Chondrocyte (in vitro differentiated cells): ENCODE measurements around the gene NHSL2. TPM values are rescaled to one million over a fixed set of nuclear protein-coding genes. Genes with fewer than 3 reads are reported as not detected.

Experiments used
- DNase-seq: peaks from one replicate; pipeline ENCODE4 v3.0.0; 2021; ENCODE audit warnings: mixed read lengths, low spot score
- H3K27ac Mint-ChIP-seq: one replicate; pipeline ENCODE4 v1.8.0; 2021; ENCODE audit warnings: mild to moderate bottlenecking, moderate library complexity, mixed read lengths; ENCODE audit not compliant: unreplicated experiment
- H3K27me3 Mint-ChIP-seq: 2 replicates; pipeline ENCODE4 v1.8.0; 2021; ENCODE audit warnings: low read depth, mixed read lengths
- H3K36me3 Mint-ChIP-seq: 2 replicates; pipeline ENCODE4 v1.8.0; 2021; ENCODE audit warnings: low read depth, mixed read lengths
- H3K4me1 Mint-ChIP-seq: 2 replicates; pipeline ENCODE4 v1.8.0; 2021; ENCODE audit warnings: low read depth, mild to moderate bottlenecking, mixed read lengths
- H3K4me3 Mint-ChIP-seq: one replicate; pipeline ENCODE4 v1.8.0; 2021; ENCODE audit warnings: mild to moderate bottlenecking, moderate library complexity, mixed read lengths; ENCODE audit not compliant: unreplicated experiment
- H3K9me3 Mint-ChIP-seq: 2 replicates; pipeline ENCODE4 v1.8.0; 2021; ENCODE audit warnings: low read depth, mixed read lengths
- total RNA-seq: library from RNA; stranded (reverse); gene quantifications from 3 replicates; pipeline ENCODE4 v1.2.1, GENCODE V29; 2021
- TF ChIP-seq, protein P1 (sequence below): fragments of 200-600 bp; sonication (generic); IDR thresholded peaks from 2 replicates; pipeline ENCODE4 v1.5.0; 2021; ENCODE audit warnings: antibody characterized with exemption, mild to moderate bottlenecking, moderate library complexity

NHSL2 gene
- total RNA-seq, 1 donor from 2014 or later: 2.1 TPM

DNA sequence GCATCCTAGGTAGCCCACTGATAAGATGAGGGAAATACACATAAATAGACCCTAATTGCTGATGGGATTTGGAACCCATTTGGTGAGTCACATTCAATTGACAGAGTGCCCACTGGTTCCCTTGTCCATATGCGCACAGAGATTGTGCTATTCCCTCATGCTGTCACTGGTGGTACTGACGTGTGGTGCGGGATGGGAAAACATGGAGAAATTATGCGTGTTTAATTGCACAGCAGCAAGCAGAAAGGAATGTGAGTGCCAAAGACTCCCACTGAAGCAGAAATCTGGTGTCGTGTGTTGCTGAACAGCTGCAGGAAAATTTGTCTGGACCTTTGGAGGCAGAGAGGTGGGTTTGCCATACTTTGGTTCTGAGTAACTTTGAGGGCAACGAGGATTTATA, 92.2 kb downstream of the NHSL2 start:
- Mint-ChIP-seq H3K27me3 (no peaks in the 10 kb centered on the region), H3K36me3 (no peaks in the 10 kb centered on the region), H3K27ac (no peak overlapping the region), H3K9me3 (no peaks in the 10 kb centered on the region), H3K4me3 (no peak overlapping the region), H3K4me1 (peaks cover 36% of the 10 kb centered on the region)
- DNase-seq: no peak
- TF ChIP-seq, protein P1, sequence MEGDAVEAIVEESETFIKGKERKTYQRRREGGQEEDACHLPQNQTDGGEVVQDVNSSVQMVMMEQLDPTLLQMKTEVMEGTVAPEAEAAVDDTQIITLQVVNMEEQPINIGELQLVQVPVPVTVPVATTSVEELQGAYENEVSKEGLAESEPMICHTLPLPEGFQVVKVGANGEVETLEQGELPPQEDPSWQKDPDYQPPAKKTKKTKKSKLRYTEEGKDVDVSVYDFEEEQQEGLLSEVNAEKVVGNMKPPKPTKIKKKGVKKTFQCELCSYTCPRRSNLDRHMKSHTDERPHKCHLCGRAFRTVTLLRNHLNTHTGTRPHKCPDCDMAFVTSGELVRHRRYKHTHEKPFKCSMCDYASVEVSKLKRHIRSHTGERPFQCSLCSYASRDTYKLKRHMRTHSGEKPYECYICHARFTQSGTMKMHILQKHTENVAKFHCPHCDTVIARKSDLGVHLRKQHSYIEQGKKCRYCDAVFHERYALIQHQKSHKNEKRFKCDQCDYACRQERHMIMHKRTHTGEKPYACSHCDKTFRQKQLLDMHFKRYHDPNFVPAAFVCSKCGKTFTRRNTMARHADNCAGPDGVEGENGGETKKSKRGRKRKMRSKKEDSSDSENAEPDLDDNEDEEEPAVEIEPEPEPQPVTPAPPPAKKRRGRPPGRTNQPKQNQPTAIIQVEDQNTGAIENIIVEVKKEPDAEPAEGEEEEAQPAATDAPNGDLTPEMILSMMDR: no peak

DNA sequence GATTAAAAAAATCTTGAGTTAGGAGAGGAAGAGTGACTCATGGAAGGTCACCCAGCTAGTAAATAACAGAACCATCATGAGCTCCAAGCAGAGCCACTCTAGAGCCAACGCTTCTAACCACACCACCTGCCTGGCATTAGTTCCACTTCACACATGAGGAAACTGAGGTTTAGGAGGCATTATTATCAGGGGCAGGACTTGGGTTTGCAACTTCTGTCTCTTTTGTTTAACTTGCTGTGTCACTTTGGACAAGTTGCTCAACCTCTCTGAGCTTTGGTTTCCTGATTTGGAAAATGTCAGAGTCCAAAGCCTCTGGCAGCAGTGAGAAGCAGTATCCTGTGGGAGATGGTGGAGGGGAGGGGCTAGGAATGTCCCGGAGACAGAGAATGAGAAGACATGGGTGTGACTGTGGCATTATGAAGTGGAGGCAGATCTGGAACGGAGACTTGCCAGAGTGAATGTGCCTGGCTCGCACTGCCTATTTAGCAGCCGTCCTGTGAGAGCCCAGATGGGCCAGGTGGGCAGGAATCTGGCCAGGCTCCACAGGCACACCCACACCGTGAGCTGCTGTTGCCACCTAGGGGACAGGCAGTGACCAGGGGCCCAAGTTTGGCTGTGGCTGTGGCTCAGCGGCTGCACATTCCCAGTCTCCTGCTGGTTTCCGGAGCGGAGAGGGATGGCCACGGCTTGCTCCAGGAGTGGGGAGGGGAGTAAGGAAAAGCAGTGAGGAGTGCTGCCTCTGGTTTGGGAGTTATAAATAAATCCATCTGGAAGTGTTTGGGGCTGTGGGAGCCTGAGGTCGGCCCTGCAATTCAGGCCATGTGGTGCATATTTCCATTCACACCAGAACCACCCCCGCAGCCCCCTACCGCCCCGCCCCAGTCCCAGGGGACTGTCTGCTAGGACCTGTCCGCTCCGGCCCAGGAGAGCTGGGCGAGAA, 93.4 kb downstream of the NHSL2 start:
- Mint-ChIP-seq H3K4me1 (peaks cover 40% of the 10 kb centered on the region), H3K27ac (peak overlapping the region; percentile 84), H3K36me3 (no peaks in the 10 kb centered on the region), H3K9me3 (no peaks in the 10 kb centered on the region), H3K4me3 (peak overlapping the region; percentile 47), H3K27me3 (no peaks in the 10 kb centered on the region)
- TF ChIP-seq, protein P1: peak; percentile 71
- DNase-seq: no peak

DNA sequence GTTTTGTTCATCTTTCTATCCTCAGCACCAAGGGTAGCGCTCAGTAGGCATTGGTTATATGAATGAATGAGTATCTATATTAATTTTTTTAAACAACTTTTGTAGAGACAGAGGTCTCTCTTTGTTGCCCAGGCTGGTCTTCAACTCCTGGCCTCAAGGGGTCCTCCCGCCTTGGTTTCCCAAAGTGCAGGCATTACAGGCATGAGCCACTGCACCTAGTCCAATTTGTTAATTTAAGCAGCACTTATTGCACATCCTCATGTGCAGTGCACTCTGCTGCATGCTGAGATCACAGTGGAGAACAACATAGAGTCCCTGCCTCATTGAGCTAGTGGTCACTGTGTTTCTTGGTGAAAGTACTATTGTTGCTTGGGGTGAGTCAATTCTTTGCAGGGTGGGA, 94.4 kb downstream of the NHSL2 start:
- TF ChIP-seq, protein P1: no peak
- Mint-ChIP-seq H3K4me1 (peaks cover 40% of the 10 kb centered on the region), H3K9me3 (no peaks in the 10 kb centered on the region), H3K27me3 (no peaks in the 10 kb centered on the region), H3K36me3 (no peaks in the 10 kb centered on the region), H3K27ac (no peak overlapping the region), H3K4me3 (no peak overlapping the region)
- DNase-seq: no peak

DNA sequence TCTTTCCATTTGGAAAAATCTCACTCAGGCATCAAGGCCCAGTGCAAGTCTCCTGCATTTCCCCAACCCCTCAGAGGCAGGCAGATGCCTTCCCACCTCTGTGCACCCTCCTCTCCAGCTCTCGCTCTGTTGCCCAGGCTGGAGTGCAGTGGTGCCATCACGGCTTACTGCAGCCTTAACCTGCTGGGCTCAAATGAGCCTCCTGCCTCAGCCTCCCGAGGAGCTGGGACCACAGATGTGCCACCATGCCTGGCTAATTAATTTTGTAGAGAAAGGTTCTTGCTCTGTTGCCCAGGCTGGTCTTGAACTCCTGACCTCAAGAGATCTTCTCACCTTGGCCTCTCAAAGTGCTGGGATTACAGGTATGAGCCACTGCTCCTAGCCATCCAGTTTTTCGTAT, 95.8 kb downstream of the NHSL2 start:
- Mint-ChIP-seq H3K27ac (no peak overlapping the region), H3K4me1 (peaks cover 36% of the 10 kb centered on the region), H3K9me3 (no peaks in the 10 kb centered on the region), H3K4me3 (no peak overlapping the region), H3K36me3 (no peaks in the 10 kb centered on the region), H3K27me3 (no peaks in the 10 kb centered on the region)
- DNase-seq: no peak
- TF ChIP-seq, protein P1: no peak

DNA sequence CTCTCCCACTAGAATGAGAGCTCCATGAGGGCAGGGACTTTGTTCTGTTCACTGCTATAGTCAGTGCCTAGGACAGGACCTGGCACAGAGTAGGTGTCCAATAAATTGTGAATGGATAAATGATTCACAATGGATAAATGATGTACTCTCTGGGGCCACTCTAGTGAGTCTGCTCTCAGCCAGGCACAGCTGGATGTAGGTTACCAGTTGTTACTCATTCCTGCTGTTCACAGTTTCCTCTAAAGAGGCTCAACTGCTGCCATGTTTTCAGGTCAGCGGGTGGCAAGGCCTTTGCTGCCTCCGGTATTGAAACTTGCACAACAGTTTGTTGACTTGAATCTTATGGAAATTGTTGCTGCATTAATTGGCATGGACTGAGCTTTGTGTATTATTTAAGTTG, 99.1 kb downstream of the NHSL2 start:
- TF ChIP-seq, protein P1: no peak
- no peak for DNase-seq
- H3K4me1 Mint-ChIP-seq: peaks cover 18% of the 10 kb centered on the region
- peaks cover 3% of the 10 kb centered on the region for H3K27me3 Mint-ChIP-seq
- H3K4me3 Mint-ChIP-seq: no peak overlapping the region
- H3K9me3 Mint-ChIP-seq: peaks cover 7% of the 10 kb centered on the region
- no peak overlapping the region for H3K27ac Mint-ChIP-seq
- no peaks in the 10 kb centered on the region for H3K36me3 Mint-ChIP-seq
